Natural killer cell (primary cell): ENCODE measurements around the gene TEX12. TPM values are rescaled to one million over a fixed set of nuclear protein-coding genes. Genes with fewer than 3 reads are reported as not detected.

Experiments
- ATAC-seq, 3 donors: fragments of 150-1000 bp in 2 of 3; fragments of 200-7000 bp in 1 of 3; cut with Tn5 transposase; 1 replicate in 1 of 3; 2 replicates in 2 of 3; pipeline ENCODE4 v1.10.0; 2021; ENCODE audit warnings: mild to moderate bottlenecking in 2 of 3, moderate library complexity in 2 of 3
- DNase-seq, 2 donors: peaks; one replicate each; pipeline versions ENCODE4 v3.0.0 to v3.0.0-alpha.2; 2013 to 2021; ENCODE audit warnings: mixed read lengths in 1 of 2
- H3K27ac ChIP-seq: one replicate; pipeline ENCODE4 v1.5.1; 2013; ENCODE audit warnings: mild to moderate bottlenecking, low read length
- H3K27me3 ChIP-seq: one replicate; pipeline ENCODE4 v1.6.1; 2013; ENCODE audit warnings: low read length; ENCODE audit not compliant: control insufficient read depth, insufficient read depth
- H3K36me3 ChIP-seq: one replicate; pipeline ENCODE4 v1.6.1; 2013; ENCODE audit warnings: low read length; ENCODE audit not compliant: control insufficient read depth, insufficient read depth
- H3K4me1 ChIP-seq: one replicate; pipeline ENCODE4 v1.6.1; 2013; ENCODE audit warnings: low read length; ENCODE audit not compliant: control insufficient read depth, insufficient read depth
- H3K4me3 ChIP-seq: one replicate; pipeline ENCODE4 v1.5.1; 2013; ENCODE audit warnings: low read length
- H3K9me3 ChIP-seq: one replicate; pipeline ENCODE4 v1.6.1; 2013; ENCODE audit warnings: low read length; ENCODE audit not compliant: control insufficient read depth, insufficient read depth
- H3K27ac Mint-ChIP-seq, 2 donors: one replicate each; pipeline ENCODE4 v1.8.0; 2022; ENCODE audit warnings: mild to moderate bottlenecking in 2 of 2, mixed read lengths in 2 of 2, moderate library complexity in 1 of 2
- H3K27me3 Mint-ChIP-seq, 2 donors: one replicate each; pipeline ENCODE4 v1.8.0; 2022; ENCODE audit warnings: low read depth in 2 of 2, mixed read lengths in 2 of 2
- H3K36me3 Mint-ChIP-seq: one replicate; pipeline ENCODE4 v1.8.0; 2022; ENCODE audit warnings: mixed read lengths
- H3K4me1 Mint-ChIP-seq, 2 donors: one replicate each; pipeline ENCODE4 v1.8.0; 2022; ENCODE audit warnings: mixed read lengths in 2 of 2
- H3K4me3 Mint-ChIP-seq: one replicate; pipeline ENCODE4 v1.8.0; 2022; ENCODE audit warnings: mild to moderate bottlenecking, moderate library complexity, mixed read lengths
- H3K9me3 Mint-ChIP-seq, 2 donors: one replicate each; pipeline ENCODE4 v1.8.0; 2022; ENCODE audit warnings: mixed read lengths in 2 of 2
- WGBS: methylation state at CpG from one replicate; pipeline ENCODE4 v1.1.7; 2013; ENCODE audit warnings: missing lambda C conversion rate; ENCODE audit not compliant: insufficient coverage; 5-methylcytosine and 5-hydroxymethylcytosine counted together
- intact Hi-C: fragments of 100-400 bp; cut with micrococcal nuclease; formaldehyde crosslinking; loops from one replicate; pipeline ENCODE4 v1.14.2; 2022
- total RNA-seq, 4 donors: library from RNA; stranded (reverse); fragments of 120-200 nt in 1 of 4; gene quantifications; one replicate each; pipeline versions ENCODE4 v1.2.3 to v1.2.4, GENCODE V29; 2013 to 2022
- TF ChIP-seq, protein P1 (sequence below): fragments of 200-600 bp; IDR thresholded peaks from one replicate; pipeline ENCODE4 v1.8.0; 2022; ENCODE audit warnings: antibody characterized with exemption

Gene TEX12
- total RNA-seq, 3 donors from 2014 or later (not counting 1 experiment from before 2014, with no cell fraction given), result 0.45 to 0.82 (median 0.50) TPM

DNA sequence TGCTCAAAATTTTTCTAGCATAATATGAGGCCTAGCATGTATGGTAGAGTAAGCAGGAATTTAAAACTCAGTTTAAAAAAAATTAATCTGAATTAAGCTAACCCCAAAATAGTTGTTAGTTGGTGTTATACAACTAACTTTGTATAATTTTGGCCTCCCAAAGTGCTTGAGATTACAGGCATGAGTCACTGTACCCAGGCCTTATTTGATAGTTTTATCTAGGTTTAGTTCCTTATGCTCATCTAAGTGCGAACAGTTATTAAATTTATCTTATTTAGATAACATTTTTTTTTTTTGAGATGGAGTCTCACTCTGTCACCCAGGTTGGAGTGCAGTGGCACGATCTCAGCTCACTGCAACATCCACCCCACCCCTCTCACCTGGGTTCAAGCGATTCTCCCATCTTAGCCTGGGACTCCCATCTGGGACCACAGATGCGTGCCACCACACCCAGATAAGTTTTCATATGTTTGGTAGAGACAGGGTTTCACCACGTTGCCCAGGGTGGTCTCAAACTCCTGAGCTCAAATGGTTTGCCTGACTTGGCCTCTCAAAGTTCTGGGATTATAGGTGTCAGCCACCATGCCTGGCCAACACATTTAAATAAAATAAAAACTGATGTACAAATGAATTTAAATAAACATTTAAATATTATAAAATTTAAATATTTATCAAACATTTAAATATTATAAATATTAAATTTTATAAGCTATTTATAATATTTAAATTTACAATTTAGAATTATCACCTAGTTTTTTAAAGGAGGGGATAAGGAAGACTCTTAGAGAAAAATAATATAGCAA, 10.8 kb upstream of the TEX12 start:
- TF ChIP-seq, protein P1, sequence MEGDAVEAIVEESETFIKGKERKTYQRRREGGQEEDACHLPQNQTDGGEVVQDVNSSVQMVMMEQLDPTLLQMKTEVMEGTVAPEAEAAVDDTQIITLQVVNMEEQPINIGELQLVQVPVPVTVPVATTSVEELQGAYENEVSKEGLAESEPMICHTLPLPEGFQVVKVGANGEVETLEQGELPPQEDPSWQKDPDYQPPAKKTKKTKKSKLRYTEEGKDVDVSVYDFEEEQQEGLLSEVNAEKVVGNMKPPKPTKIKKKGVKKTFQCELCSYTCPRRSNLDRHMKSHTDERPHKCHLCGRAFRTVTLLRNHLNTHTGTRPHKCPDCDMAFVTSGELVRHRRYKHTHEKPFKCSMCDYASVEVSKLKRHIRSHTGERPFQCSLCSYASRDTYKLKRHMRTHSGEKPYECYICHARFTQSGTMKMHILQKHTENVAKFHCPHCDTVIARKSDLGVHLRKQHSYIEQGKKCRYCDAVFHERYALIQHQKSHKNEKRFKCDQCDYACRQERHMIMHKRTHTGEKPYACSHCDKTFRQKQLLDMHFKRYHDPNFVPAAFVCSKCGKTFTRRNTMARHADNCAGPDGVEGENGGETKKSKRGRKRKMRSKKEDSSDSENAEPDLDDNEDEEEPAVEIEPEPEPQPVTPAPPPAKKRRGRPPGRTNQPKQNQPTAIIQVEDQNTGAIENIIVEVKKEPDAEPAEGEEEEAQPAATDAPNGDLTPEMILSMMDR, result no peak
- H3K36me3 Mint-ChIP-seq, result no peaks in the 10 kb centered on the region
- no peak for ATAC-seq
- intact Hi-C loops, result no loop called here
- WGBS, result 81% methylated on average over 4 of the region's 5 CpGs
- no peaks in the 10 kb centered on the region for H3K9me3 ChIP-seq
- H3K27me3 ChIP-seq, result no peaks in the 10 kb centered on the region
- no peak for DNase-seq
- no peak overlapping the region for H3K4me3 Mint-ChIP-seq
- no peaks in the 10 kb centered on the region for H3K4me1 ChIP-seq
- H3K36me3 ChIP-seq, result no peaks in the 10 kb centered on the region
- no peaks in the 10 kb centered on the region for H3K27me3 Mint-ChIP-seq
- no peak overlapping the region for H3K4me3 ChIP-seq
- H3K27ac ChIP-seq, result no peak overlapping the region
- no peak overlapping the region for H3K27ac Mint-ChIP-seq
- H3K4me1 Mint-ChIP-seq, result peaks cover 13 to 17% of the 10 kb centered on the region in 2 donors
- H3K9me3 Mint-ChIP-seq, result no peaks in the 10 kb centered on the region

- ATAC-seq (no peak), DNase-seq (no peak)
- TF ChIP-seq, protein P1, result no peak
- H3K4me1 Mint-ChIP-seq, result peaks cover 17% of the 10 kb centered on the region in 2 donors
- no peaks in the 10 kb centered on the region for H3K36me3 Mint-ChIP-seq
- Histone ChIP-seq H3K9me3 (no peaks in the 10 kb centered on the region), H3K4me1 (no peaks in the 10 kb centered on the region), H3K4me3 (no peak overlapping the region), H3K36me3 (no peaks in the 10 kb centered on the region), H3K27ac (no peak overlapping the region), H3K27me3 (no peaks in the 10 kb centered on the region)
- no peaks in the 10 kb centered on the region for H3K9me3 Mint-ChIP-seq
- no peak overlapping the region for H3K4me3 Mint-ChIP-seq
- intact Hi-C loops, result no loop called here
- H3K27ac Mint-ChIP-seq, result no peak overlapping the region
- H3K27me3 Mint-ChIP-seq, result no peaks in the 10 kb centered on the region
- 86% methylated on average over 4 of the region's 4 CpGs for WGBS
Observed at GRCh38 chr11:112156956-112157766, 10.0 kb upstream of the TEX12 start.

DNA sequence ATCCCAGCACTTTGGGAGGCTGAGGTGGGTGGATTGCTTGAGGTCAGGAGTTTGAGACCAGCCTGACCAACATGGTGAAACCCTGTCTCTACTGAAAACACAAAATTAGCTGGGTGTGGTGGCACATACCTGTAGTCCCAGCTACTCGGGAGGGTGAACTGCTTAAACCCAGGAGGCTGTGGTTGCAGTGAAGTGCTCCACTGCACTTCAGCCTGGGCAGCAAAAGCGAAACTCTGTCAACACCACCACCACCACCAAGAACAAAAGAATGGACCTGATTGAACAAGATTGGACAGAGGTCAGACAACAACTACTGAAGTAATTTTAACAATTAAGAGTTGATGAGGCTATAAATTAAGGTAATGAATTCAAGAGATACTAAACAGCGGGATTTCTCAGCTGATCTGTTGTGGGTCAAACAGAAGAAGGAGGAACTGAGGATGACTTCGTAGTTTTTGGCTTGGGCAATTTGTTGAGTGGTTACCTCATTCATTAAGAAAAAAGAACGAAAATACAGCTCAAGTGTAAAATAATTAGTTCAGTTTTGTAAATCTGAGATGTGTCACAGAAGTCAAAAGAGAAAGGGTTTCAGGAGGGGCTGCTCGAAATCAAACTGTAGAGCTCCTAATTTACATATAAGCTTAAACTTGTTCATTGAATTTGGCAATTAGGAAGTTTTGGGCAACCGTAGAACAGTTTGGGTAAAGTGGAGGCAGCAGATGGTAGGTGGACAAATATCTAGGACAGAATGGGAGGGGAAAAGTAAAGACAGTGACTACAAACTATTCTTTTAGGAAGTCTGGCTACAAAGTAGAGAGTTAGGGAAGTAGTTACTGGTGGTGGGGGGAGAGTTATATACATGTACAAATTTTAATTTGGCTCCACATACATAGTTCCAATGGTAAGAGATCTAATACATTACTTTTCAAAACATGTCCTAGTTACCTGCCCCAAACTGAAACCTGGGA, 7.8 kb upstream of the TEX12 start:
- Histone ChIP-seq H3K36me3 (no peaks in the 10 kb centered on the region), H3K4me3 (no peak overlapping the region), H3K4me1 (peaks cover 2% of the 10 kb centered on the region), H3K27me3 (no peaks in the 10 kb centered on the region), H3K9me3 (no peaks in the 10 kb centered on the region), H3K27ac (no peak overlapping the region)
- Mint-ChIP-seq H3K4me3 (no peak overlapping the region), H3K36me3 (no peaks in the 10 kb centered on the region), H3K27me3 (peaks cover 0 to 5% of the 10 kb centered on the region in 2 donors), H3K9me3 (no peaks in the 10 kb centered on the region), H3K4me1 (peaks cover 27 to 33% of the 10 kb centered on the region in 2 donors), H3K27ac (peak overlapping the region; percentile 17 to 29)
- TF ChIP-seq, protein P1, result no peak
- peak in 1 of 3 donors; percentile 10 for ATAC-seq
- WGBS, result 73% methylated on average over 6 of the region's 7 CpGs
- no peak for DNase-seq
- intact Hi-C loops, result no loop called here
